Fibroblast of mammary gland (primary cell): ENCODE measurements around the gene UBAP2L.
A peak's percentile ranks its signal among the peaks of the same experiment; 100 is the strongest.

Source experiments
- DNase-seq: peaks from one replicate; pipeline ENCODE4 v3.0.0-alpha.2; 2010; ENCODE audit warnings: low read depth
- H3K4me3 ChIP-seq: 2 replicates; pipeline ENCODE4 v1.5.1; 2011; ENCODE audit warnings: low read depth, mild to moderate bottlenecking, low read length, moderate library complexity; ENCODE audit not compliant: control insufficient read depth
- TF ChIP-seq, protein P1 (sequence below): conservative IDR thresholded peaks from 2 replicates; pipeline ENCODE4 v1.5.1; 2011; ENCODE audit warnings: low read depth, low read length, inconsistent platforms; ENCODE audit not compliant: control insufficient read depth, insufficient read depth

UBAP2L gene

GRCh38 chr1:154186177-154186576, 34.6 kb upstream of the UBAP2L start:
- TF ChIP-seq, protein P1, sequence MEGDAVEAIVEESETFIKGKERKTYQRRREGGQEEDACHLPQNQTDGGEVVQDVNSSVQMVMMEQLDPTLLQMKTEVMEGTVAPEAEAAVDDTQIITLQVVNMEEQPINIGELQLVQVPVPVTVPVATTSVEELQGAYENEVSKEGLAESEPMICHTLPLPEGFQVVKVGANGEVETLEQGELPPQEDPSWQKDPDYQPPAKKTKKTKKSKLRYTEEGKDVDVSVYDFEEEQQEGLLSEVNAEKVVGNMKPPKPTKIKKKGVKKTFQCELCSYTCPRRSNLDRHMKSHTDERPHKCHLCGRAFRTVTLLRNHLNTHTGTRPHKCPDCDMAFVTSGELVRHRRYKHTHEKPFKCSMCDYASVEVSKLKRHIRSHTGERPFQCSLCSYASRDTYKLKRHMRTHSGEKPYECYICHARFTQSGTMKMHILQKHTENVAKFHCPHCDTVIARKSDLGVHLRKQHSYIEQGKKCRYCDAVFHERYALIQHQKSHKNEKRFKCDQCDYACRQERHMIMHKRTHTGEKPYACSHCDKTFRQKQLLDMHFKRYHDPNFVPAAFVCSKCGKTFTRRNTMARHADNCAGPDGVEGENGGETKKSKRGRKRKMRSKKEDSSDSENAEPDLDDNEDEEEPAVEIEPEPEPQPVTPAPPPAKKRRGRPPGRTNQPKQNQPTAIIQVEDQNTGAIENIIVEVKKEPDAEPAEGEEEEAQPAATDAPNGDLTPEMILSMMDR = peak; percentile 49
- H3K4me3 ChIP-seq = no peak overlapping the region
- DNase-seq = peak; percentile 52

- TF ChIP-seq, protein P1 = no peak
- DNase-seq = no peak
- no peak overlapping the region for H3K4me3 ChIP-seq
Observed at GRCh38 chr1:154186852-154187501, 33.8 kb upstream of the UBAP2L start.

GRCh38 chr1:154190550-154190949, 30.2 kb upstream of the UBAP2L start:
- peak; percentile 45 for DNase-seq
- TF ChIP-seq, protein P1 = no peak

DNA sequence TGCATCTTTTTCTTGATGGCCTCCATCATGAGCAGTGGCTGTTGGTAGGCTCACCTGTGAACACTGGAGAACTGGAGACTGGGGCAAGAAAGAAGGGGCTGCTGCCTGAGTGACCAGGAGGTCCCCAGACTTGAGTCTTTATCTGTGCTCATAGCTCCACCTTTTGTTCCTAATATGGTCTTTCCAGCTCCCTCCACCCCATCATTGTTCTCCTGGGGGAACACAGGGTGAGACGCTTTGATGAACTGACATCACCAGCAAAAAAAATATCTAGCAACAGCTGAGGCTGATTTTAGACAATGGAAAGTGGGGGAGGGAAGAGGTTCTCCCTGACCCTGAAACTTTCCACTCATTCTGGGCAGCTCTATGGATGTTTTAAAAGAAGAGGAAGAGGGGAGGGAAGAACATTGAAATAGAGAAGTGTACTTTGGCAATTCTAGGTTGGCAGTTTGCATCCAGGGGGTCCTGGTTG, 28.7 kb upstream of the UBAP2L start, which contains the start of gene TPM3:
Gene TPM3, minus strand, starts transcription at position 111 of the 472 bp plus-strand sequence. Its CDS starts 82 bp downstream, at position 29.
- TF ChIP-seq, protein P1 = no peak
- H3K4me3 ChIP-seq = no peak within 1 kb of the TSS
- no peak for DNase-seq

More at GRCh38 chr1:154190550-154190949, 30.2 kb upstream of the UBAP2L start:
- H3K4me3 ChIP-seq = no peak overlapping the region

DNA sequence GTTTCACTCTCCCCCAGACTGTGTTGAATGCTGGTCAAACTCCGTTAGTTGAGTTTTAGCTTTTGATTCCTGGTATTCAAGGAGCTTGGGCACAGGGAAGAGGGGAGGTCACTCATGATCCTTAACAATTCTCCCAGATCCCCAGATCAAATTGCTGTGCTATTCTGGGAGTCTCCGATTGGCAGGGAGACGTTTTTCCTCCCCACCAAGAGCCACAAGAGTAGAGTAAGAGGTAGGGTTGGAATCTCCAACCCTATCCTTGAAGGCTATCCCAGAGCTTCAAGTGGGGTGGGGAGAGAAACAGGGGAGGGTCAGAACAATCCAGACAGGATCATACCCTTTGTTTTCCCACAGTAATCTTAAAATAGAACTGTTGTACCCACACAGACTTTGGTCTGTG, 28.3 kb upstream of the UBAP2L start:
- H3K4me3 ChIP-seq = no peak overlapping the region
- no peak for DNase-seq
- TF ChIP-seq, protein P1 = no peak

DNA sequence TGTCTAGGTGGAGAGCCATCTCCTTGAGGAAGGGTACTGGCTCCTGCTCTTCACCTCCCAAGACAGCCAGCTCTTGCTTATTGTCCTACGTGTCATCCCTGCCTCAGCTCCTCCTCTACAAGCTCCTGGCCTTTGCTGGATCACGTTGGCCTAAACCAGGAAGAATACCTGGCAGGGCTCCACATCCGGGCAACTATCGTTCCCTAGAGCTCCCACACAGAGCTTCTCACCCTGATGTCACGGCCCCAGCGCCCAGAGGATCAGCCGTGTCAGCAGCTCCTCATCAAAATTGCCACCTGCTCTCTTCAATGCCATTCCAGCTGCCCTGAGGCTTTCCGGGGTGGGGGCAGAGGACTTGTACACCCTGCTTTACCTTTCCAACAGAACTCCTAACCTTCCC, 26.9 kb upstream of the UBAP2L start:
- DNase-seq = peak; percentile 36
- TF ChIP-seq, protein P1 = no peak
- H3K4me3 ChIP-seq = no peak overlapping the region
